Measurements from ENCODE around the gene PRKCH. TPM values are rescaled to one million over a fixed set of nuclear protein-coding genes. Genes with fewer than 3 reads are reported as not detected.

The PRKCH gene
- total and polyA plus RNA-seq, 2 of the 13 experiments (the other 11 are each of a cell fraction or from before 2014, with no cell fraction given) = 0.48 to 1.3 TPM

- TF ChIP-seq ZNF678 (CRISPR knock-in tag; IDR thresholded peaks at IDR 0.05) = no peak
- TF ChIP-seq PBX3 (CRISPR knock-in tag; IDR thresholded peaks at IDR 0.05; ENCODE audit: borderline replicate concordance) = no peak
- TF ChIP-seq ZNF34 (CRISPR knock-in tag; IDR thresholded peaks at IDR 0.05; ENCODE audit: borderline replicate concordance) = no peak
- no peak for TF ChIP-seq FUBP1 (CRISPR knock-in tag; IDR thresholded peaks at IDR 0.05; ENCODE audit: borderline replicate concordance)
Observed at GRCh38 chr14:61372842-61373555, 51.6 kb downstream of the PRKCH start (continued).

- no peak for FAIRE-seq
- POLR2A ChIA-PET = no interaction called here
- H3K36me3 ChIP-seq (replicated peaks in 1 of 2; ENCODE audit: control insufficient read depth in 1 of 2, insufficient read depth in 2 of 2, low read length in 2 of 2) = no peaks in the 10 kb centered on the region
- CTCF ChIA-PET (ENCODE audit: low intra/inter-chr PET ratio, low total read pairs) = no interaction called here
- in situ Hi-C loops (cut with HindIII; ENCODE audit: extremely low pct_ligation_motif_present, low pct_unique_long_range_greater_than_20kb) (no loop called here), intact Hi-C loops (cut with micrococcal nuclease; ENCODE audit: unreplicated experiment) (no loop called here)
- peaks cover 17% of the 10 kb centered on the region for H3K9me3 ChIP-seq (ENCODE audit: low read length)
- DNase-seq (ENCODE audit: low spot score) = no peak
- no peaks in the 10 kb centered on the region for H3K27me3 ChIP-seq (ENCODE audit: control insufficient read depth in 1 of 2, insufficient read depth in 2 of 2, low read length in 2 of 2)
- H3K4me2 ChIP-seq (ENCODE audit: low read depth, low read length) = no peak overlapping the region
- H3K4me1 ChIP-seq (ENCODE audit: insufficient read depth, low read length) = no peaks in the 10 kb centered on the region
- no peak overlapping the region for H3K27ac ChIP-seq (ENCODE audit: extremely low read length, insufficient read depth, low read length)
- H3K4me3 ChIP-seq (replicated peaks in 1 of 3; ENCODE audit: insufficient read depth in 1 of 3, low read depth in 2 of 3, low read length in 3 of 3) = no peak overlapping the region
- H4K20me1 ChIP-seq (ENCODE audit: insufficient read depth, low read length) = no peaks in the 10 kb centered on the region
- no peak overlapping the region for H2AFZ ChIP-seq (ENCODE audit: low read length)
- TF ChIP-seq AFF4 (CRISPR knock-in tag; IDR thresholded peaks at IDR 0.05) = no peak
- no peak for TF ChIP-seq KAT7 (CRISPR knock-in tag; IDR thresholded peaks at IDR 0.05; ENCODE audit: borderline replicate concordance)
- ATAC-seq = no peak
- H3K9ac ChIP-seq (ENCODE audit: insufficient read depth, low read depth, low read length) = no peak overlapping the region
- BruUV-seq (replicated peaks) = no TSS peak
- no peaks in the 10 kb centered on the region for H3K79me2 ChIP-seq (ENCODE audit: insufficient read depth, low read length)
- WGBS (ENCODE audit: low lambda C conversion rate) = 10% methylated on average over 2 of the region's 3 CpGs
Observed at GRCh38 chr14:61374284-61374683, 52.9 kb downstream of the PRKCH start.
